Testis (tissue), 3 donors: ENCODE measurements around the gene TRANK1. TPM values are rescaled to one million over a fixed set of nuclear protein-coding genes. Genes with fewer than 3 reads are reported as not detected.

Source experiments
- DNase-seq: peaks from one replicate; pipeline ENCODE4 v3.0.0-alpha.2; 2019
- H3K27ac ChIP-seq, 2 donors: fragments of 200-600 bp; sonication (generic); one replicate each; pipeline ENCODE4 v1.5.1; 2019
- H3K27me3 ChIP-seq: fragments of 200-600 bp; sonication (generic); one replicate; pipeline ENCODE4 v1.5.1; 2019
- H3K36me3 ChIP-seq: fragments of 200-600 bp; sonication (generic); one replicate; pipeline ENCODE4 v1.5.1; 2017; ENCODE audit warnings: low read depth; ENCODE audit errors: missing control alignments
- H3K4me1 ChIP-seq: fragments of 200-600 bp; sonication (generic); one replicate; pipeline ENCODE4 v1.5.1; 2019
- H3K4me3 ChIP-seq, 2 donors: fragments of 200-600 bp; sonication (generic); one replicate each; pipeline ENCODE4 v1.5.1; 2017 to 2019
- H3K9me3 ChIP-seq: fragments of 200-600 bp; sonication (generic); one replicate; pipeline ENCODE4 v1.5.1; 2017
- POLR2A ChIP-seq: fragments of 450-650 bp; IDR thresholded peaks from one replicate; pipeline ENCODE4 v1.6.1; 2017; ENCODE audit warnings: antibody characterized with exemption, mild to moderate bottlenecking, moderate library complexity
- WGBS, 2 donors: methylation state at CpG; one replicate each; pipeline ENCODE4 v1.1.5; 2018; 5-methylcytosine and 5-hydroxymethylcytosine counted together
- intact Hi-C: fragments of 100-400 bp; cut with DNase I; formaldehyde crosslinking; loops from one replicate; pipeline ENCODE4 v1.15.1; 2023; ENCODE audit warnings: low total_unique reads
- polyA plus RNA-seq: library from polyadenylated mRNA; stranded (reverse); fragments of 350-450 nt; fragmentation: Illumina TruSeq; extraction: RNeasy Lipid Tissue Mini Kit (QIAGEN cat#74804); gene quantifications from one replicate; pipeline ENCODE4 v1.2.3, GENCODE V29; 2014; ENCODE audit warnings: low read depth, low replicate concordance; ENCODE audit not compliant: insufficient read depth
- total RNA-seq, 2 donors: library from RNA; depleted of rRNA; stranded (reverse); fragments of >200 nt; gene quantifications; one replicate each; pipeline ENCODE4 v1.2.3, GENCODE V29; 2016
- TF ChIP-seq, protein P1 (sequence below), 3 experiments: fragments of 450-650 bp in 2 of 3; fragments of 200-600 bp in 1 of 3; sonication (generic) in 1 of 3; IDR thresholded peaks; one replicate each; pipeline ENCODE4 v1.5.1; 2016 to 2019; ENCODE audit warnings: antibody characterized with exemption in 3 of 3, mild to moderate bottlenecking in 2 of 3, moderate library complexity in 1 of 3

TRANK1 gene
- total and polyA plus RNA-seq, 3 donors from 2014 or later, result 7.5 to 11.0 (median 7.6) TPM

DNA sequence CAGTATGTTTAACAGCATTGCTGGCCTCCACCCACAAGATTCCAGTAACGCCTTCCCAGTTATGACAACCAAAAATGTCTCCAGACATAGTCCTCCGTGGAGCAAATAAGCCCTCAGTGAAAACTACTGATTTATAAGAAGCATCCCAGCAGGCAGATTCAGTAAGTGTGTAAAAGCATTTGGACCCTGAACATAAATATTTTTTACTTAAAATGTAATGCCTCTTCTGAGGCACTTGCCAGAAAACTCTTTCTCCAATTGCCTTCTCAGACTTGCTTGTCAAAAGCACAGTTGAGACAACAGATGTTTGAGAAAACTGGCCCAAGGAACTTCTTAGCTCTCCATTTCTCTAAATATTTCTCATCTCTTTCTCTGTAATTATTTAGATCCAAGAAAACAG is 148.7 kb downstream of the TRANK1 start:
- Histone ChIP-seq H3K4me1 (no peaks in the 10 kb centered on the region), H3K9me3 (no peaks in the 10 kb centered on the region), H3K27ac (no peak overlapping the region), H3K4me3 (no peak overlapping the region), H3K36me3 (no peaks in the 10 kb centered on the region), H3K27me3 (no peaks in the 10 kb centered on the region)
- TF ChIP-seq POLR2A, result no peak
- TF ChIP-seq, protein P1, sequence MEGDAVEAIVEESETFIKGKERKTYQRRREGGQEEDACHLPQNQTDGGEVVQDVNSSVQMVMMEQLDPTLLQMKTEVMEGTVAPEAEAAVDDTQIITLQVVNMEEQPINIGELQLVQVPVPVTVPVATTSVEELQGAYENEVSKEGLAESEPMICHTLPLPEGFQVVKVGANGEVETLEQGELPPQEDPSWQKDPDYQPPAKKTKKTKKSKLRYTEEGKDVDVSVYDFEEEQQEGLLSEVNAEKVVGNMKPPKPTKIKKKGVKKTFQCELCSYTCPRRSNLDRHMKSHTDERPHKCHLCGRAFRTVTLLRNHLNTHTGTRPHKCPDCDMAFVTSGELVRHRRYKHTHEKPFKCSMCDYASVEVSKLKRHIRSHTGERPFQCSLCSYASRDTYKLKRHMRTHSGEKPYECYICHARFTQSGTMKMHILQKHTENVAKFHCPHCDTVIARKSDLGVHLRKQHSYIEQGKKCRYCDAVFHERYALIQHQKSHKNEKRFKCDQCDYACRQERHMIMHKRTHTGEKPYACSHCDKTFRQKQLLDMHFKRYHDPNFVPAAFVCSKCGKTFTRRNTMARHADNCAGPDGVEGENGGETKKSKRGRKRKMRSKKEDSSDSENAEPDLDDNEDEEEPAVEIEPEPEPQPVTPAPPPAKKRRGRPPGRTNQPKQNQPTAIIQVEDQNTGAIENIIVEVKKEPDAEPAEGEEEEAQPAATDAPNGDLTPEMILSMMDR (IDR thresholded peaks at IDR 0.05), result no peak
- no peak for DNase-seq
- intact Hi-C loops, result no loop called here
- WGBS, 2 donors, result 73 to 82% methylated on average over 2 of the region's 2 CpGs

DNA sequence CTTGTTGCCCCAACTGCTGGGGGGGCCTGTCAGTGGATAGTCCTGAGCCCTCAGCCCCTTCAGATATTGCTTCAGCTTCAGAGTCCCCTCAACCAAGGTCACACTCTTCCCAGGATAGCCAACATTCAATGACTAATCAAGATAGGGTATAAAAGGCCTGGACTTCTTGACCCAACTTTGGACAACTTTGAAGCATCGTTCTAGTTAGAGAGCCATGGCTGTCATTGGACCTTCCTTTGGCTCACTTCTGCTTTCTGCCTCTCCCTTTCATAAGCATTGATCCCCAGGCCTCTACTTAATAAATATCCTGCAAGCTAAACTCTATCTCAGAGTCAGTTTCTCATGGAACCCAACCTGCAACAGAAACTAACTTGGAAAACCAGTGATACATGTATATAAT is 149.2 kb downstream of the TRANK1 start:
- 70 to 100% methylated on average over 1 of the region's 1 CpG for WGBS, 2 donors
- Histone ChIP-seq H3K4me1 (no peaks in the 10 kb centered on the region), H3K9me3 (no peaks in the 10 kb centered on the region), H3K27me3 (no peaks in the 10 kb centered on the region), H3K4me3 (no peak overlapping the region), H3K27ac (no peak overlapping the region), H3K36me3 (no peaks in the 10 kb centered on the region)
- intact Hi-C loops, result no loop called here
- no peak for TF ChIP-seq POLR2A
- TF ChIP-seq, protein P1 (IDR thresholded peaks at IDR 0.05), result no peak
- no peak for DNase-seq

DNA sequence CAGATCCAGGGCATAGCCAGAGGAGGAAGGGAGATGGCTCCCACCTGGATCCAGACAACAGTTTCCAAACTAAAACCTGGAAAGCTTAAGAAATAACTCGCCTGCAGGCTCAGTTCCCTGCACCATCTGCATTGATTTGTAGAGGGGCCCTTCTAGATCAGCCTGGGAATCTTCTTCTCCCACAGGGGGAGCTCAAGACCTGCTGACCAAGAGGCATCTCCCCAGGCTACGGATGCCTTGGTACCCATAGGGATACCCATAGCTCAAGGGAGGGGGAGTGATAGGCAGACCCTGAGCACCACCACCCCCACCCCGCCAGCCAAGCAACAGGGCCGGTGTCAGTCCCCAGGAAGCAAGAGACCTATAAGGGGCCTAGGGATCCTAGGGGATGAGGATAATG is 152.5 kb downstream of the TRANK1 start:
- intact Hi-C loops, result no loop called here
- Histone ChIP-seq H3K9me3 (no peaks in the 10 kb centered on the region), H3K27me3 (no peaks in the 10 kb centered on the region), H3K36me3 (no peaks in the 10 kb centered on the region), H3K4me1 (no peaks in the 10 kb centered on the region), H3K4me3 (no peak overlapping the region), H3K27ac (no peak overlapping the region)
- no peak for DNase-seq
- 61 to 69% methylated on average over 4 of the region's 4 CpGs for whole genome bisulfite sequencing, 2 donors
- TF ChIP-seq, protein P1 (IDR thresholded peaks at IDR 0.05), result no peak
- no peak for TF ChIP-seq POLR2A

DNA sequence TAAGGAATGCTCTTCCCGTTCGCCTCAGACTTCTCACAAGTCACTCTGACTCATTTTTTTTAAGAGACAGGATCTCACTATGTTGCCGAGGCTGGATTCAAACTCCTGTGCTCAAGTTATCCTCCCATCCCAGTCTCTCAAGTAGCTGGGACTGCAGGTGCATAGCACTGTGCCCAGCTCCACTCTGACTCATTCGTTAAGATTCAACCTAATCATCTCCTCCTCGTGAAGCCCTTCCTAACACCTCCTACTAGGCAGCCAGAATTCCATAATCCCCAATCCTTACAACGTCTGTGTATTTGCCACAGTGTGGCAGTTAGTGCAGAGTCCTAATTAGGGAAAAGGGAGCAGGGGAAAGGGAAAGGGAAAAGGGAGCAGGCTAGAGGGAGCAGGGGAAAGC is 154.1 kb downstream of the TRANK1 start:
- H3K27ac ChIP-seq, result no peak overlapping the region

More for the DNA sequence above, 154.1 kb downstream of the TRANK1 start:
- no peaks in the 10 kb centered on the region for H3K9me3 ChIP-seq
- no peaks in the 10 kb centered on the region for H3K4me1 ChIP-seq
- 59 to 67% methylated on average over 5 to 6 of the region's 6 CpGs for WGBS, 2 donors
- TF ChIP-seq, protein P1 (IDR thresholded peaks at IDR 0.05), result no peak
- TF ChIP-seq POLR2A, result no peak
- H3K4me3 ChIP-seq, result no peak overlapping the region
- intact Hi-C loops, result no loop called here
- no peak for DNase-seq
- no peaks in the 10 kb centered on the region for H3K36me3 ChIP-seq
- H3K27me3 ChIP-seq, result no peaks in the 10 kb centered on the region
